HCT116 (cell line): ENCODE results near the gene TRAPPC12.

ENCODE experiments used
- CEBPB ChIP-seq: IDR thresholded peaks from 2 replicates; pipeline ENCODE4 v1.6.1; 2012; ENCODE audit warnings: low read depth
- EZH2 ChIP-seq: fragments of 200-600 bp; sonication (generic); IDR thresholded peaks from 2 replicates; pipeline ENCODE4 v1.6.1; 2017; ENCODE audit warnings: antibody characterized with exemption, mixed run types
- EZH2phosphoT487 ChIP-seq: fragments of 200-600 bp; IDR thresholded peaks from 2 replicates; pipeline ENCODE4 v1.6.1; 2018; ENCODE audit warnings: antibody characterized with exemption, borderline replicate concordance
- FOSL1 ChIP-seq: IDR thresholded peaks from 2 replicates; pipeline ENCODE4 v1.6.1; 2012; ENCODE audit warnings: low read depth
- POLR2A ChIP-seq: IDR thresholded peaks from 2 replicates; pipeline ENCODE4 v1.7.0; 2011; ENCODE audit warnings: borderline replicate concordance; ENCODE audit not compliant: insufficient read depth, insufficient read length; ENCODE audit errors: extremely low read depth
- POLR2AphosphoS5 ChIP-seq: IDR thresholded peaks from 2 replicates; pipeline ENCODE4 v1.6.1; 2011; ENCODE audit warnings: mild to moderate bottlenecking, low read depth, low read length, moderate library complexity
- SRF ChIP-seq: IDR thresholded peaks from 2 replicates; pipeline ENCODE4 v1.6.1; 2012; ENCODE audit warnings: low read depth
- ZFX ChIP-seq: fragments of 450-650 bp; IDR thresholded peaks from 2 replicates; pipeline ENCODE4 v1.6.1; 2017
- ZNF274 ChIP-seq: fragments of 200-500 bp; sonication (Bioruptor generic); IDR thresholded peaks from 2 replicates; pipeline ENCODE4 v1.6.1; 2014; ENCODE audit warnings: mild to moderate bottlenecking, low read depth, low read length, inconsistent platforms
- TF ChIP-seq, protein P1 (sequence below), 3 experiments: fragments of 200-600 bp in 1 of 3; sonication (generic) in 1 of 3; IDR thresholded peaks in 2 of 3; conservative IDR thresholded peaks in 1 of 3; 2 replicates each; pipeline ENCODE4 v1.5.1; 2012 to 2017; ENCODE audit warnings: low read depth in 2 of 3, low read length in 2 of 3, antibody characterized with exemption in 1 of 3, borderline replicate concordance in 1 of 3, control low read depth in 1 of 3, mild to moderate bottlenecking in 1 of 3, mixed read lengths in 1 of 3, mixed run types in 1 of 3, moderate library complexity in 1 of 3; ENCODE audit not compliant: insufficient read depth in 1 of 3
- TF ChIP-seq, protein P2 (sequence below): IDR thresholded peaks from 2 replicates; pipeline ENCODE4 v1.6.1; 2012
- TF ChIP-seq, protein P3 (sequence below): IDR thresholded peaks from 2 replicates; pipeline ENCODE4 v1.6.1; 2011; ENCODE audit warnings: mild to moderate bottlenecking, low read length, moderate library complexity; ENCODE audit not compliant: insufficient replicate concordance; ENCODE audit errors: extremely low read depth

DNA sequence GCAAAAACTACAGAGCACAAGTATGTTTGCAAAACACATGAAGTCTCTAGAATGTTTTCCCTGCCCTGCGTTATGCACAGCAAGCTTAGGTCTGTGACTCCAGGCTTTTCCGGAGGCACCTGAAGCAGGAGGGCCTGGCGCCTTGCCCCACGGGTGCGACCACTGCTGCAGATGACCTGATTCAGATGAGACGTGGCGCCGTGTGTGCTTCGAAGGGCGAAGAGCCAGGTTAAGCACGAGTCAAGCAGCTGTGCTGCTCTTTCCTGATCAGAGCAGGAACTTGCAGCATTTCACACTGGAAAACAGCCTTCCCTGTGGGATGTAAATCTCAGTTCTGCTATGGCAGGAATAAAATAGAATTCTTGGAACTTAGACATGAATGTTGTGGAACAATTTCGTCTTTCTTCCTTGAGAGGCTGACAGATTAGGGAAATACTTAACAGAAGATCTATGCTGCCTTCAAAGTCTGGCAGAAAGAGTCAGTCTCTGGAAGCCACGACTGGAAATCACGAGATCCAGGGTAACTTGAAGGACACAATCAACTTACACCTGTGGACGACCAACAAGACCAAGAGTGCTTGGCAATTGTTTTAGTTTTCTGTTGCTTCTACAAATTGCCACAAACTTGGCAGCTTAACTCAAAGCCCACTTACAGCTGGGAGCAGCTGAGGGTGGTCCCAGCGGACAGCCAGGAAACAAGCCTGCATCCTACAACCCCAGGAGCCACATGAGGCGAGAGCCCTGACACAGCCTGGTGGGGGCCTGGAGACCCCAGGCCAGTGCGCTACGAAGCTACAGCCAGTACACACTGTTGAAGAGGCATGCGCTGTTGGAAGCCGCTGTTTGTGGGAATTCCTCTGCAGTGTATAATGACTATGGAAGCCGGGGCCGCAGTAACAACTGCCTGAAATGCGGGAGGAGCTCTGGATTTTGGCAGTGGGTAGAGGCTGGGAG is 44.8 kb upstream of the TRAPPC12 start:
- TF ChIP-seq EZH2phosphoT487 (no peak), POLR2A (no peak), FOSL1 (no peak), EZH2 (no peak), ZNF274 (no peak), CEBPB (no peak), SRF (no peak), ZFX (no peak), POLR2AphosphoS5 (no peak)
- TF ChIP-seq, protein P1, sequence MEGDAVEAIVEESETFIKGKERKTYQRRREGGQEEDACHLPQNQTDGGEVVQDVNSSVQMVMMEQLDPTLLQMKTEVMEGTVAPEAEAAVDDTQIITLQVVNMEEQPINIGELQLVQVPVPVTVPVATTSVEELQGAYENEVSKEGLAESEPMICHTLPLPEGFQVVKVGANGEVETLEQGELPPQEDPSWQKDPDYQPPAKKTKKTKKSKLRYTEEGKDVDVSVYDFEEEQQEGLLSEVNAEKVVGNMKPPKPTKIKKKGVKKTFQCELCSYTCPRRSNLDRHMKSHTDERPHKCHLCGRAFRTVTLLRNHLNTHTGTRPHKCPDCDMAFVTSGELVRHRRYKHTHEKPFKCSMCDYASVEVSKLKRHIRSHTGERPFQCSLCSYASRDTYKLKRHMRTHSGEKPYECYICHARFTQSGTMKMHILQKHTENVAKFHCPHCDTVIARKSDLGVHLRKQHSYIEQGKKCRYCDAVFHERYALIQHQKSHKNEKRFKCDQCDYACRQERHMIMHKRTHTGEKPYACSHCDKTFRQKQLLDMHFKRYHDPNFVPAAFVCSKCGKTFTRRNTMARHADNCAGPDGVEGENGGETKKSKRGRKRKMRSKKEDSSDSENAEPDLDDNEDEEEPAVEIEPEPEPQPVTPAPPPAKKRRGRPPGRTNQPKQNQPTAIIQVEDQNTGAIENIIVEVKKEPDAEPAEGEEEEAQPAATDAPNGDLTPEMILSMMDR (IDR thresholded peaks at IDR 0.05 in 2 of 3, conservative IDR thresholded peaks at IDR 0.05 in 1 of 3; ENCODE audit: borderline replicate concordance in 1 of 3, insufficient read depth in 1 of 3, low read depth in 2 of 3, low read length in 2 of 3) = no peak
- TF ChIP-seq, protein P2, sequence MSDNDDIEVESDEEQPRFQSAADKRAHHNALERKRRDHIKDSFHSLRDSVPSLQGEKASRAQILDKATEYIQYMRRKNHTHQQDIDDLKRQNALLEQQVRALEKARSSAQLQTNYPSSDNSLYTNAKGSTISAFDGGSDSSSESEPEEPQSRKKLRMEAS = no peak
- TF ChIP-seq, protein P3, sequence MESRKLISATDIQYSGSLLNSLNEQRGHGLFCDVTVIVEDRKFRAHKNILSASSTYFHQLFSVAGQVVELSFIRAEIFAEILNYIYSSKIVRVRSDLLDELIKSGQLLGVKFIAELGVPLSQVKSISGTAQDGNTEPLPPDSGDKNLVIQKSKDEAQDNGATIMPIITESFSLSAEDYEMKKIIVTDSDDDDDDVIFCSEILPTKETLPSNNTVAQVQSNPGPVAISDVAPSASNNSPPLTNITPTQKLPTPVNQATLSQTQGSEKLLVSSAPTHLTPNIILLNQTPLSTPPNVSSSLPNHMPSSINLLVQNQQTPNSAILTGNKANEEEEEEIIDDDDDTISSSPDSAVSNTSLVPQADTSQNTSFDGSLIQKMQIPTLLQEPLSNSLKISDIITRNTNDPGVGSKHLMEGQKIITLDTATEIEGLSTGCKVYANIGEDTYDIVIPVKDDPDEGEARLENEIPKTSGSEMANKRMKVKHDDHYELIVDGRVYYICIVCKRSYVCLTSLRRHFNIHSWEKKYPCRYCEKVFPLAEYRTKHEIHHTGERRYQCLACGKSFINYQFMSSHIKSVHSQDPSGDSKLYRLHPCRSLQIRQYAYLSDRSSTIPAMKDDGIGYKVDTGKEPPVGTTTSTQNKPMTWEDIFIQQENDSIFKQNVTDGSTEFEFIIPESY = no peak
